ENCODE data around the gene MEGF11. TPM values are rescaled to one million over a fixed set of nuclear protein-coding genes. Genes with fewer than 3 reads are reported as not detected.

The MEGF11 gene
- polyA plus RNA-seq, 3 donors, result not detected

GRCh38 chr15:66107070-66107469 is 146.5 kb downstream of the MEGF11 start:
- no peaks in the 10 kb centered on the region for H3K4me1 ChIP-seq (ENCODE audit: control insufficient read depth in 1 of 2, insufficient read depth in 2 of 2, low read length in 2 of 2)
- no peak overlapping the region for H2AFZ ChIP-seq (ENCODE audit: insufficient read depth, low read depth, low read length, poor library complexity, severe bottlenecking)
- H3K27me3 ChIP-seq (ENCODE audit: control insufficient read depth in 2 of 2, insufficient read depth in 2 of 2, low read length in 2 of 2), result no peaks in the 10 kb centered on the region
- intact Hi-C loops (cut with micrococcal nuclease), result no loop called here
- H4K20me1 ChIP-seq (ENCODE audit: insufficient read depth, low read length), result no peaks in the 10 kb centered on the region
- H3K4me2 ChIP-seq (replicated peaks; ENCODE audit: extremely low read depth, low read length, poor library complexity, severe bottlenecking), result no peak overlapping the region
- Mint-ChIP-seq H3K36me3 (no peaks in the 10 kb centered on the region), H3K9me3 (no peaks in the 10 kb centered on the region), H3K4me3 (no peak overlapping the region), H3K27me3 (ENCODE audit: low read depth in 3 of 3) (peaks cover 3 to 18% (median 7%) of the 10 kb centered on the region in 3 donors), H3K27ac (no peak overlapping the region), H3K4me1 (no peaks in the 10 kb centered on the region)
- no peaks in the 10 kb centered on the region for H3K9me3 ChIP-seq (replicated peaks in 1 of 2; ENCODE audit: control insufficient read depth in 1 of 2, insufficient read depth in 1 of 2, low read length in 2 of 2)
- no peak overlapping the region for H3K9ac ChIP-seq (ENCODE audit: insufficient read depth, low read length, poor library complexity, severe bottlenecking)
- no peak overlapping the region for H3K4me3 ChIP-seq (replicated peaks in 1 of 3; ENCODE audit: low read depth in 2 of 3, low read length in 3 of 3)
- no peak for TF ChIP-seq CTCF (IDR thresholded peaks at IDR 0.05)
- H3K36me3 ChIP-seq (replicated peaks in 1 of 2; ENCODE audit: control insufficient read depth in 1 of 2, insufficient read depth in 2 of 2, low read length in 2 of 2), result no peaks in the 10 kb centered on the region
- no peak overlapping the region for H3K27ac ChIP-seq (ENCODE audit: low read depth in 1 of 2, low read length in 2 of 2)
- H3K79me2 ChIP-seq (ENCODE audit: insufficient read depth, low read length), result no peaks in the 10 kb centered on the region
- 96% methylated on average over 4 of the region's 7 CpGs for WGBS (ENCODE audit: insufficient coverage)
- no peak for DNase-seq

- 100% methylated on average over 2 of the region's 9 CpGs for WGBS (ENCODE audit: insufficient coverage)
- Histone ChIP-seq H3K4me1 (ENCODE audit: control insufficient read depth in 1 of 2, insufficient read depth in 2 of 2, low read length in 2 of 2) (no peaks in the 10 kb centered on the region), H3K9ac (ENCODE audit: insufficient read depth, low read length, poor library complexity, severe bottlenecking) (no peak overlapping the region), H3K27ac (ENCODE audit: low read depth in 1 of 2, low read length in 2 of 2) (no peak overlapping the region), H4K20me1 (ENCODE audit: insufficient read depth, low read length) (no peaks in the 10 kb centered on the region), H3K9me3 (replicated peaks in 1 of 2; ENCODE audit: control insufficient read depth in 1 of 2, insufficient read depth in 1 of 2, low read length in 2 of 2) (no peaks in the 10 kb centered on the region), H3K79me2 (ENCODE audit: insufficient read depth, low read length) (no peaks in the 10 kb centered on the region), H3K4me2 (replicated peaks; ENCODE audit: extremely low read depth, low read length, poor library complexity, severe bottlenecking) (no peak overlapping the region), H3K36me3 (replicated peaks in 1 of 2; ENCODE audit: control insufficient read depth in 1 of 2, insufficient read depth in 2 of 2, low read length in 2 of 2) (no peaks in the 10 kb centered on the region), H3K27me3 (ENCODE audit: control insufficient read depth in 2 of 2, insufficient read depth in 2 of 2, low read length in 2 of 2) (no peaks in the 10 kb centered on the region), H3K4me3 (replicated peaks in 1 of 3; ENCODE audit: low read depth in 2 of 3, low read length in 3 of 3) (no peak overlapping the region), H2AFZ (ENCODE audit: insufficient read depth, low read depth, low read length, poor library complexity, severe bottlenecking) (no peak overlapping the region)
- H3K4me1 Mint-ChIP-seq, result no peaks in the 10 kb centered on the region
- no peaks in the 10 kb centered on the region for H3K9me3 Mint-ChIP-seq
- no peaks in the 10 kb centered on the region for H3K36me3 Mint-ChIP-seq
- peaks cover 7 to 16% (median 8%) of the 10 kb centered on the region in 3 donors for H3K27me3 Mint-ChIP-seq (ENCODE audit: low read depth in 3 of 3)
- H3K27ac Mint-ChIP-seq, result no peak overlapping the region
- TF ChIP-seq CTCF (IDR thresholded peaks at IDR 0.05), result no peak
- intact Hi-C loops (cut with micrococcal nuclease), result no loop called here
- no peak overlapping the region for H3K4me3 Mint-ChIP-seq
- no peak for DNase-seq
Observed at GRCh38 chr15:66105286-66106265, 148.0 kb downstream of the MEGF11 start.
